OCI-LY7 (cell line): ENCODE measurements around the gene RNF217. TPM values are rescaled to one million over a fixed set of nuclear protein-coding genes. Genes with fewer than 3 reads are reported as not detected.
"Not testable (repeated sequence)": the region's sequence is repeated elsewhere in the genome, so short reads cannot be mapped to it uniquely, and the experiment has no call there.

ENCODE experiments used
- BruUV-seq: library from RNA; stranded (reverse); fragments of 400-500 nt; replicated peaks from 2 replicates; lab custom pipeline; 2021; lab: Mats Ljungman, UMichigan
- CTCF ChIA-PET: fragments of 300-600 bp; sonication (Branson Sonifier 250); formaldehyde crosslinking; loops from one replicate; lab custom pipeline; 2022; ENCODE audit warnings: antibody characterized with exemption; ENCODE audit not compliant: unreplicated experiment; lab: Charles Lee
- POLR2A ChIA-PET: fragments of 300-600 bp; sonication (Branson Sonifier 250); formaldehyde crosslinking; loops from one replicate; lab custom pipeline; 2022; ENCODE audit warnings: antibody characterized with exemption; lab: Charles Lee
- DNase-seq: peaks from one replicate; pipeline ENCODE4 v3.0.0-alpha.2; 2015; ENCODE audit warnings: low spot score
- H2AFZ ChIP-seq: fragments of 200-600 bp; sonication (generic), shearing (Covaris generic); 2 replicates; pipeline ENCODE4 v1.6.1; 2014; ENCODE audit warnings: mild to moderate bottlenecking, antibody characterized with exemption, low read length, moderate library complexity
- H3K27ac ChIP-seq: fragments of 200-600 bp; sonication (generic); 2 replicates; pipeline ENCODE4 v1.5.1; 2014; ENCODE audit warnings: mixed run types, low read depth, mild to moderate bottlenecking, moderate library complexity, low read length, inconsistent platforms; ENCODE audit not compliant: poor library complexity, severe bottlenecking
- H3K36me3 ChIP-seq: fragments of 200-600 bp; sonication (generic); 2 replicates; pipeline ENCODE4 v1.6.1; 2014; ENCODE audit warnings: mild to moderate bottlenecking, antibody characterized with exemption, low read length, moderate library complexity, mixed read lengths; ENCODE audit not compliant: insufficient read depth
- H3K4me1 ChIP-seq: fragments of 200-600 bp; sonication (generic); 2 replicates; pipeline ENCODE4 v1.5.1; 2014; ENCODE audit warnings: mild to moderate bottlenecking, low read length; ENCODE audit not compliant: insufficient read depth, poor library complexity, severe bottlenecking
- H3K4me2 ChIP-seq: fragments of 200-600 bp; sonication (generic); 2 replicates; pipeline ENCODE4 v1.6.1; 2014; ENCODE audit warnings: mild to moderate bottlenecking, low read length
- H3K4me3 ChIP-seq: fragments of 200-600 bp; sonication (generic); 2 replicates; pipeline ENCODE4 v1.5.1; 2014; ENCODE audit warnings: mild to moderate bottlenecking, low read depth, low read length; ENCODE audit not compliant: poor library complexity, severe bottlenecking
- H3K79me2 ChIP-seq: fragments of 200-600 bp; sonication (generic); 2 replicates; pipeline ENCODE4 v1.6.1; 2016; ENCODE audit warnings: low read depth, mild to moderate bottlenecking, low read length, moderate library complexity, mixed read lengths; ENCODE audit not compliant: insufficient read depth
- H3K9me2 ChIP-seq: fragments of 200-600 bp; sonication (generic); 2 replicates; pipeline ENCODE4 v1.6.1; 2016; ENCODE audit warnings: mild to moderate bottlenecking, low read length, mixed read lengths; ENCODE audit not compliant: insufficient read depth
- H3K9me3 ChIP-seq: fragments of 200-600 bp; sonication (generic); 2 replicates; pipeline ENCODE4 v1.6.1; 2014; ENCODE audit warnings: mild to moderate bottlenecking, mixed run types, low read length, mixed read lengths
- H4K20me1 ChIP-seq: fragments of 200-600 bp; sonication (generic); 2 replicates; pipeline ENCODE4 v1.6.1; 2014; ENCODE audit warnings: mild to moderate bottlenecking, antibody characterized with exemption, low read length, moderate library complexity, mixed read lengths; ENCODE audit not compliant: insufficient read depth
- EZH2phosphoT487 ChIP-seq: fragments of 200-600 bp; sonication (generic); IDR thresholded peaks from 2 replicates; pipeline ENCODE4 v1.6.1; 2018; ENCODE audit warnings: low read depth, borderline replicate concordance, mild to moderate bottlenecking, mixed run types, antibody characterized with exemption, low read length, moderate library complexity, mixed read lengths
- intact Hi-C: fragments of 100-400 bp; cut with micrococcal nuclease; formaldehyde crosslinking; loops from one replicate; pipeline ENCODE4 v1.10.0; 2022; ENCODE audit not compliant: unreplicated experiment
- total RNA-seq, 2 experiments: library from RNA; depleted of rRNA in 1 of 2; stranded (reverse); fragments of >200 nt in 1 of 2; shearing (Covaris generic) in 1 of 2; gene quantifications; 2 replicates each; pipeline ENCODE4 v1.2.3, GENCODE V29; 2014 to 2022
- TF ChIP-seq, protein P1 (sequence below): fragments of 200-600 bp; sonication (generic); conservative IDR thresholded peaks from 2 replicates; pipeline ENCODE4 v1.5.1; 2014; ENCODE audit warnings: mild to moderate bottlenecking, antibody characterized with exemption, low read length, moderate library complexity, mixed read lengths

RNF217 gene
- total RNA-seq, 2 experiments from 2014 or later = not detected

DNA sequence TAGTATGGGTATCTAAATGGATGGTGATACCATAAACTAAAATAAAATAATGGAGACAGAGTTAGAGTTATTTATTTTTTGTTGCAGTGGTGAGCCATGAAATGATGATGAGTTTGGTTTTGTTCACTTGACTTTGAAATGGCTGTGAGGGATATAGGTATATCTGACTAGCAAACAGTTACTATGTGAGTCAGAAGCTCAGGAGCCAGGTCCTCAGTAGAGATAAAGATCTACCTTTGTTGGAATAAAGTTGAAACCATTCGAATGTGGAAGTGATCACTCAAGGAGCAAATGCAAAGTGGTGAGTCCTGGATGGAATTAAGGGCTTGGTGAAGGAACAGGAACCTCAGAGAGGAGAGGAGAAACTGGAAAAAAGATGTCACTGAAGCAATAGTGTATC, 105.3 kb downstream of the RNF217 start:
- ChIA-PET CTCF (no interaction called here), POLR2A (interaction anchor here (0.6 to 0.7 kb wide), 3 partner anchors 8 to 127 kb away, joined by 3 to 4 read pairs (median 3); no protein-coding TSS in a partner anchor)
- Histone ChIP-seq H3K9me2 (no peaks in the 10 kb centered on the region), H3K9me3 (no peaks in the 10 kb centered on the region), H3K4me2 (no peak overlapping the region), H3K4me3 (no peak overlapping the region), H3K36me3 (no peaks in the 10 kb centered on the region), H4K20me1 (no peaks in the 10 kb centered on the region), H2AFZ (no peak overlapping the region), H3K27ac (no peak overlapping the region), H3K4me1 (no peaks in the 10 kb centered on the region), H3K79me2 (no peaks in the 10 kb centered on the region)
- no peak for DNase-seq
- no peak for TF ChIP-seq EZH2phosphoT487
- TF ChIP-seq, protein P1, sequence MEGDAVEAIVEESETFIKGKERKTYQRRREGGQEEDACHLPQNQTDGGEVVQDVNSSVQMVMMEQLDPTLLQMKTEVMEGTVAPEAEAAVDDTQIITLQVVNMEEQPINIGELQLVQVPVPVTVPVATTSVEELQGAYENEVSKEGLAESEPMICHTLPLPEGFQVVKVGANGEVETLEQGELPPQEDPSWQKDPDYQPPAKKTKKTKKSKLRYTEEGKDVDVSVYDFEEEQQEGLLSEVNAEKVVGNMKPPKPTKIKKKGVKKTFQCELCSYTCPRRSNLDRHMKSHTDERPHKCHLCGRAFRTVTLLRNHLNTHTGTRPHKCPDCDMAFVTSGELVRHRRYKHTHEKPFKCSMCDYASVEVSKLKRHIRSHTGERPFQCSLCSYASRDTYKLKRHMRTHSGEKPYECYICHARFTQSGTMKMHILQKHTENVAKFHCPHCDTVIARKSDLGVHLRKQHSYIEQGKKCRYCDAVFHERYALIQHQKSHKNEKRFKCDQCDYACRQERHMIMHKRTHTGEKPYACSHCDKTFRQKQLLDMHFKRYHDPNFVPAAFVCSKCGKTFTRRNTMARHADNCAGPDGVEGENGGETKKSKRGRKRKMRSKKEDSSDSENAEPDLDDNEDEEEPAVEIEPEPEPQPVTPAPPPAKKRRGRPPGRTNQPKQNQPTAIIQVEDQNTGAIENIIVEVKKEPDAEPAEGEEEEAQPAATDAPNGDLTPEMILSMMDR = no peak
- intact Hi-C loops = no loop called here
- no TSS peak for BruUV-seq

DNA sequence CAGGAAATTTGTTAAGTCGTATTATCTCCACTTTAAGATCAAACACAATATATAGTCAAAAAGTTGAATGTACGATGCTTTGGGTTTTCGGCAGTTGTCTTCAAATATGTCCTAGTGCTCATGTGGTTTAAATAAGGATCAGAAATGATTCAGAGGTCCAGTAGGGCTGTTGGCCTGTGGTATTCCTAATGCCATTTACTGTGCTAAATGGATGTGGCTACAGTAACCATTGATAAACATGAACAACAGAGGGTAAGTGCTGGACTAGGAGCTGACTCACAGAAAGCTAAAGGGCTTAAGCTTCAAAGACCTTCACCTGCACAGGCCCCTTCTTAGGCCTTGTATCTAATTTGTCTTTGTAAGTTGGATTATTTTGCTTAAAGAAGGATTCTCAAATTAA, 110.8 kb downstream of the RNF217 start:
- POLR2A ChIA-PET = no interaction called here

DNA sequence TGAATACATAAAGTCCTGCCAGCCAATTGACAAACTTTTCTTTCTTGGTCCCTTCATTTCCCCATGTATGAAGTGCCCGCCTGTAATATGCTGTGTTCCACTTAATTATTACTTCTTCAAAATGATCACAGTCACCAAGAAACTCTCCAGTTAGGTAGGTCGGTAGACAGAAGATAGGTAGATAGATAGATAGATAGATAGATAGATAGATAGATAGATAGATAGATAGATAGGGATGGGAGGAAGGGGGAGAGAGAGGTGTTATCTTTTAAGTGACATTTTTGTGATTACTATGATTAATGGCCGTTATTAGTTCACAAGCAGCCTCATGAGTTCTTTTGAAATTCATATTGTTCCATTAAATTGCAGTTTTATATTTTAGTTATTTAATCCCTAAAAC, 111.9 kb downstream of the RNF217 start:
- H3K27ac ChIP-seq = no peak overlapping the region
- H3K9me3 ChIP-seq = no peaks in the 10 kb centered on the region
- H4K20me1 ChIP-seq = no peaks in the 10 kb centered on the region
- H3K4me3 ChIP-seq = no peak overlapping the region
- ChIA-PET POLR2A (interaction anchor here (0.7 kb wide), 1 partner anchor 7 kb away, joined by 3 read pairs; no protein-coding TSS in a partner anchor), CTCF (no interaction called here)
- no peaks in the 10 kb centered on the region for H3K9me2 ChIP-seq
- H3K4me1 ChIP-seq = no peaks in the 10 kb centered on the region
- TF ChIP-seq EZH2phosphoT487 = no peak
- TF ChIP-seq, protein P1 = no peak
- no peak overlapping the region for H2AFZ ChIP-seq
- intact Hi-C loops = no loop called here
- no peak for DNase-seq
- H3K79me2 ChIP-seq = no peaks in the 10 kb centered on the region
- H3K36me3 ChIP-seq = no peaks in the 10 kb centered on the region
- H3K4me2 ChIP-seq = no peak overlapping the region
- no TSS peak for BruUV-seq

More for the DNA sequence above, 110.8 kb downstream of the RNF217 start:
- no TSS peak for BruUV-seq
- no peak overlapping the region for H3K4me3 ChIP-seq
- H3K9me2 ChIP-seq = no peaks in the 10 kb centered on the region
- CTCF ChIA-PET = no interaction called here
- no peak for DNase-seq
- no peaks in the 10 kb centered on the region for H4K20me1 ChIP-seq
- no peak for TF ChIP-seq EZH2phosphoT487
- TF ChIP-seq, protein P1 = no peak
- no peak overlapping the region for H3K4me2 ChIP-seq
- no peaks in the 10 kb centered on the region for H3K36me3 ChIP-seq
- intact Hi-C loops = no loop called here
- H3K4me1 ChIP-seq = no peaks in the 10 kb centered on the region
- no peak overlapping the region for H2AFZ ChIP-seq
- H3K9me3 ChIP-seq = no peaks in the 10 kb centered on the region
- H3K79me2 ChIP-seq = no peaks in the 10 kb centered on the region
- no peak overlapping the region for H3K27ac ChIP-seq

DNA sequence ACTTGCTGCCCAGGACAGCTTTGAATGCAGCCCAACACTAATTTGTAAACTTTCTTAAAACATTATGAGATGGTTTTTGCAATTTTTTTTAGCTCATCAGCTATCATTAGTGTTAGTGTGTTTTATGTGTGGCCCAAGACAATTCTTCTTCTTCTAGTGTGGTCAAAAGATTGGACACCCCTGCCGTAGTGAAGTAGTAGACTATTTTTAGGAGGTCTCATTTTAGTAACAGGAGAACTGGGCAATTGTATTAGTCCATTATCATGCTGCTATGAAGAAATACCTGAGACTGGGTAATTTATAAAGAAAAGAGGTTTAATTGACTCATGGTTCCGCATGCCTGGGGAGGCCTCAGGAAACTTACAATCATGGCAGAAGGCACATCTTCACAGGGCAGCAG, 112.8 kb downstream of the RNF217 start:
- H4K20me1 ChIP-seq, BruUV-seq, DNase-seq, H3K36me3 ChIP-seq, H2AFZ ChIP-seq, POLR2A ChIA-PET, H3K4me3 ChIP-seq, H3K9me2 ChIP-seq, H3K9me3 ChIP-seq, intact Hi-C loops, H3K4me2 ChIP-seq, CTCF ChIA-PET, H3K79me2 ChIP-seq, H3K4me1 ChIP-seq, H3K27ac ChIP-seq: not testable (repeated sequence)
